NCI-H2196 treated with DMSO at 0.1 percent for 48 hours (cell line): ENCODE data around the gene ZNF136.
A peak's percentile ranks its signal among the peaks of the same experiment; 100 is the strongest.

Experiments
- DNase-seq: peaks from one replicate; lab custom pipeline; 2025; ENCODE audit not compliant: unreplicated experiment; lab: John Stamatoyannopoulos, UW

The ZNF136 gene

DNA sequence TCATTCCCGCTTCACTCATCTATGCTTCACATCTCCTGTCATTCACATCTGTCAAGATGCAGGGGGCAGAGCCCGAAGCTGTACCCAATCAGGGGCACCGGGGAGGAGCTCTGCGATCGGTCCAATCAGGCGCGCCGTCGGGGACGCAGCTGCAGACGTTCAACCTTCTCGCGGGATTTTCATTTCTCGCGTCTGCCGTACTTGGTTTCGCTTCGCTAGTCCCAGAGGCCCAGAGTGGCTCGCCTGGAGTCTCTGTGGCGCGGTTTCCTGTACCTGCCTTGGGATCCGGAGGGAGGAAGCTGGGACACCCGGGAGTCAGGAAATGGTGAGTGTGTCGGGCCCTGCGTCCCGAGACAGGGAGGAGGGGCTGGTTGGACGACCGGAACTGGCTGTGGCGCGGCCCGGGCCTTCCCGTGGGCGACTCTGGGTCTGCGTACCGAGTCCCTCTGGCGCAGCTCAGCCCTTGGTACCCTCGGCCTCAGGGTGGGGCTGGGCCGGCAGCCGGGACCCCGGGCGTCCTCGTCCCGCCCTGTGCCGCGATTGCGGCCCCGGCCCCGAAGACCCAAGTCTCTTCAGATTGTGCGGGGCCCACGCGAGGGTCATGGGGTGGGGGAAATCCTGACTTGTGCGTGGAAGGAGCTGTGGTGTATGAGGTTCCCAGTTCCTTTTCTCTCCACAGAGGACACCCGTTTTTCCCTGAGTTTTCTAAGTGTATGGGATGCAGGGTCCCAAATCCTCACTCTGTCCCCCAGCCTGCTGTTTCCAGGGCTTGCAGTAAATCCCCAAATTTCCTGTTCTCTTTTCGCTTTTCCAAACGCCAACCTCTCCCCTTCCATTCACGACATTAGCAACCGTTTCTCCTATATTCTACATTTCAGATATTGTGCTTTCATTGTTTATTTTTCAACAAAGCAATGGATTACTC, at the start of gene ZNF136:
Gene ZNF136 (plus strand): TSS at position 215 of the 925 bp plus-strand sequence. CDS start 108 bp downstream, at position 323.
- DNase-seq = peak; percentile 92

DNA sequence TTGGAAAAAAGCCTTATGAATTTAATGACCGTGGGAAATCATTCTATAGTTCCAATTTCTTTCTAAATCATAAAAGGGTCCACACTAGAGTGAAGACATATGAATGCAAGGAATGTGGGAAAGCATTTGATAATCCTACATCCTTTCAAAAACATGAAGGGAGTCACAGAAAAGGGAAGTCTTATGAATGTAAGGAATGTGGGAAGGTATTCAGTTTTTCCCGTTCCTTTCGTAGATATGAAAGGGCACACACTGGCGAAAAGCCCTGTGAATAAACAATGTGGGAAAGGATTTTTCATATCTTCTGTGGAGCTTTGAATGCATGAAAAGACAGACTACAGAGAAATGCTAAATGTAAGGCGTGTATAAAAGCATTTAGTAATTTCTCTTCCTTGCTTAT, 49.8 kb upstream of the ZNF136 start:
- no peak for DNase-seq

DNA sequence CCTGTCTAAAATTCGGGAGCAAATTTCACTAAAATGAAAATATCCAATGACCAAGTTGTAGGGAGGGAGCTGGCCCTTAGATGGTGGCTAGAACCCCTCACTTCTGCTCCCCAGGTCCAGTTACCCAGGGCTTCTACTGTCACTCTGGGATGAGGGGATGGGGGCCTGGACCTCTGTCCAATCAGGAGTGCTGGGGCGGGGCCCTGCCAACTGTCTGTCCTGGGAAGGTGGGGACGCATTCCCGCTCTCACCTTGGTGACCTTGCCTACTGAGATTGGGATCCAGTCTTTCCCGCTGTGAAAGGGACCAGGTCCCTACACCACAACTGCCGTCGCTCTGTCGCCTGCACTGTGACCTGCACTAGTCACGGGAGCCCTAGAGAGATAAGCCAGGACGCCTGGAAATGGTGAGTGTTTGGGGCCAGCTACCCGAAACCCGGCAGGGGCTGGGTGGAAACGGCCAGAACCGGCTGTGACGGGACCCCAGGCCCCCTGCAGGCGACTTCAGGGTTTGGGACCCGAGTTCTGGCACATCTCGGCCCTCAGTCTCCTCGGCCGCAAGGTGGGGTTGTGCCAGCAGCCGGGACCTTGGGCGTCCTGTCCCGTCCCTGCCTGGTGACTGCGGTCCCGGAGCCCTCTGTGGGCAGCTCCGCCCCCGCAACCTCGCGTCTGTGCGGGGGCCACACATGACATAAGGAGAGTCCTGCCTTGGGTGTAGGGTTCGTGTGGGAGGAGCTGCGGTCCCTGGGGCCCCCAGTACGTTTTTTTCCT, 45.5 kb upstream of the ZNF136 start:
- no peak for DNase-seq

DNA sequence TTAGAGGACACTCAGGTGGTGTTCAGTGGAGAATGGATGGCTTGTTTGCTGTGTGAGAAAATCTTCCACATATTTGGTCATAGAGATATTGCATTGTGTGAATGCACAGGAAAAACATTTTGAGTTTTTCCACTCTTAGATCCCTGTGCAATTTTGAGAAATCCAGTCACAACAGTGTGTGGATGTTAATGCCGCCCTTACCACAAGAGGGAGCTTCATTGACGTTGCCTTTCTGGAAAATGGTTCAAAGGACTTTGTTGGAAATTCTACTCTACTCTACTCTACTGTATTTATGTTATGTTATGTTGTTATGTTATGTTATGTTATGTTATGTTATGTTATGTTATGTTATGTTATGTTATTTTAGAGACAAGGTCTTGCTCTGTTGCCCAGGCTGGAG, 36.2 kb upstream of the ZNF136 start:
- no peak for DNase-seq

DNA sequence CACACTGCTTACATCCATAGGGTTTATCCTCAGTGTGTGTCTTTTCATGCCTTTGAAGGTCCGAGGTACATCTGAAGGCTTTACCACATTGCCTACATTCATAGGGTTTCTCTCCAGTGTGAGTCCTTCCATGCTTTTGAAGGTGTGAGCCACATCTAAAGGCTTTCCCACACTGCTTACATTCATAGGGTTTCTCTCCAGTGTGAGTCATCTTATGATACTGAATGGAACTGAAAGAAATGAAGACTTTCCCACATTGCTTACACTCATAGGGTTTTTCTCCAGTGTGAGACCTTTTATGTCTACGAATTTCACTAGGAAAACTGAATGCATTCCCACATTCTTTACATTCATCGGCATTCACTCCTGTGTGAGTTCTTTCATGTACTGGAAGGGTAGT, 29.8 kb upstream of the ZNF136 start:
- no peak for DNase-seq

DNA sequence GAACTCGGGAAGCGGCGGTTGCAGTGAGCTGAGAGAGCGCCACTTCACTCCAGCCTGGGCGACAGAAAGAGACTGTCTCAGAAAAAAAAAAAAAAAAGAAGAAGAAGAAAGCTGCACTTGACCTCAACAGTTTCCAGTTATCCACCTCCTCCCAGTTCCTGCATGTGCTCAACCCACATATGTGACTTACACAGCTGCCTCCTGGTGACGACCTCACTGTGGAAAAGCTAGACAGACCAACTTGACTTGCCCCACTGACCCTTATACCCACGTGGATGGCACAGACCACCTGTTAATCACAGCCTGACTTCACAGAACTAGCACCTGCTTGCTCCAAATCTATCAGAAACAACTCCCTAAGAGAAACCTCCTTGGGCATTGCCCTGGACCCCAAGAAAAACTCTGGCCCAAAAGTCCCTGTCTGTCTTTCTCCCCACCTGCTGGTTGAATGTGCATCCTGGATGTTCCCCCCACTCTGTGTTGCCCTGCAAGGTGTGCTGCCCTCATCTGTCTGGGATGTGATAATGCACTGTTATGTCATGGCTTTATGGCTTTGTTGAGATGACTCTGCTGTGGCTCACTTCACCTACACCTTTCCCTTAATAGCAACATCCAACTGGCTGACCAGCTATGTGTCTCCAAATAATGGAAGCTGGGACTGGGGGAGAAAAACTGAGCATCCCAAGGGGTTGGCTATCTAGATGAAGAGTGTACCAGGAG, 25.5 kb upstream of the ZNF136 start:
- no peak for DNase-seq

DNA sequence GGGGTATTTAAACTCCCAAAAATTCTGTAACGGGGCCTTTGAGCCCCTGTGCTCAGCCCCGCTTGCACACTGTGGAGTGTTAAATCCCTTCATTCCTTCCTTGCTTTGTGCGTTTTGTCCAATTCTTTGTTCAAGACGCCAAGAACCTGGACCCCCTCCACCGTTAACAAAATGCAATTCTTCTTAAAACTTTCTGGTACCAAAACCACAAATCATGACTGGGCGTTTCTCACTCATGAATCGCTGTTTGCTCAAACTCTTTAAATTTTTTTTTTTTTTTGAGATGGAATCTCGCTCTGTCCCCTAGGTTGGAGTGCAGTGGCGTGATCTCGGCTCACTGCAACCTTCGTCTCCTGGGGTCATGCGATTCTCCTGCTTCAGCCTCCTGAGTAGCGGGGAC, 23.6 kb upstream of the ZNF136 start:
- no peak for DNase-seq

DNA sequence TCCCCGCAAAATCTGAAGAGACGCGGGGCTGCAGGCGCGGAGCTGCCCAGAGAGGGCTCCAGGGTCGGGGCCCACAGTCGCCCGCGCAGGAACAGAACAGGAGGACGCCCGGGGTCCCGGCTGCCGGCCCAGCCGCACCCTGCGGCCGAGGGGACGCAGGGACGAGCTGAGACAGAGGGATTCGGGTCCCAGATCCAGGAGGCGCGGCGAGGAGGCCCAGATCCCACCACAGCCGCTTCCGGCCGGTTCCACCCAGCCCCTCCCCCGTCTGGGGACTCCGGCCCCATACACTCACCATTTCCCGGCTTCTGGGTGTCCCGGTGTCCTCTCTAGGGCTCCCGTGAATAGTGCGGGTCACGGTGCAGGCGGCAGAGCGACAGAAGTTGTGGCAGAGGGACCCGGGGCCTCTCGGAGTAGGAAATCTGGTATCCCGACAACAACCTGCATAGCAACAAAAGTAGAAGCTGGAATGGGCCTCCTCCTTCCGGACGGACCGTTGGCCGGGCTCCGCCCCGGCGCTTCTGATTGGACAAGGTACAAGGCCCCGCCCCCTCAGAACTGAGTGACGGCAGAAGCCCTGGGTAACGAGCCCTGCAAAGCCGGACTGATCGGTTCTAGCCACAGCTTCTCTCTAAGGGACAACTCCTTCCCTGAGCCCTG, 22.9 kb upstream of the ZNF136 start, which contains the start of gene ZNF20:
Gene ZNF20 (minus strand): TSS at position 466 of the 660 bp plus-strand sequence. CDS start 168 bp downstream, at position 298.
- peak; percentile 89 for DNase-seq

DNA sequence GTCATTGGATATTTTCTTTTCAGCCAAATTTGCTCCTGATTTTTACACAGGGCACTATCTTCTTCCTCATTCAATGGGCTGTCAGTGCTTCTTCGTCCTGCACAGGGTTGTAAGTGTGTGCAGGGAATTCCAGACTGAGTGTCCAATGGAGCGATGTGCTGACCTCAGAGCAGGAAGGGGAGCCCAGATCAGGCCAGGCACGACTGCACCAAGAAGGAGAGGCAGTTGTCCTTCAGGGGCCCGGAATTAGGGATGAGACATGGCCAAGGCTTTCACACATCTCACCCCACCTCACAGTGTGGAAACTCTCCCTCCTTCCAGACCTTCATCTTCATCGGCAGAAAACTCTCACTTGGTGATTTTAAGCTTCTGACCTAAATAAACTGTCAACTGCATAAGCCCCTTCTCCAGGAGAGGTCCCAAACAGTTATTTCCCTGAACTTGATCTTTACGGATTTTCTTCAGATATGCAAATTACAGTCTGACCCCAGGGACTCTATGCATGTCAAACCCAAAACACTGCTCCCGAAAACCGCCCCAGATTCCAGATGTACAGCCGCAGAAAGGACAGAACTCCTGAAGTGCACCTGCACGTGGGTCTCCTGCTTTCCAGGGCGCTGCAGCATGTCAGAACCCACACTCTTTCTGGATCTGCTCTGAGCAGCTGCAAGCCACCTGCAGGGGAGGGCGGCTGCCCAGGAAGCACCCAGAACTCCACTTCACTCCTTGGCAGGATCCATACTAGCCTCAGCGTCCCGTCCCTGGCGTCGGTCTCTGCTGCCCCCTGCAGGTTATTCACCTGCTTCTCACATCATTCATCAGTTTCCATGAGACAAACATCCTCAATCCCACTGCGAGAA, 22.1 kb upstream of the ZNF136 start:
- DNase-seq = peak; percentile 88

DNA sequence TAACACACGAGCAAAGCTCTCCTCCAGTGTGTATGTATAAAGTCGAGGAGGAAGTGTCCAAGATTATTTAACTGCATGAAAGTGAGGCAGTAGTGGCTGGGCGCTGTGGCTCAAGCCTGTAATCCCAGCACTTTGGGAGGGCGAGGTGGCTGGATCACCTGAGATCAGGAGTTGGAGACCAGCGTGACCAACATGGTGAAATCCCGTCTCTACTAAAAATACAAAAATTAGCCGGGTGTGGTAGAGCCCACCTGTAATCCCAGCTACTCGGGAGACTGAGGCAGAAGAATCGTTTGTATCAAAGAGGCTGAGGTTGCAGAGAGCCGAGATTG, 21.5 kb upstream of the ZNF136 start:
- DNase-seq = no peak

DNA sequence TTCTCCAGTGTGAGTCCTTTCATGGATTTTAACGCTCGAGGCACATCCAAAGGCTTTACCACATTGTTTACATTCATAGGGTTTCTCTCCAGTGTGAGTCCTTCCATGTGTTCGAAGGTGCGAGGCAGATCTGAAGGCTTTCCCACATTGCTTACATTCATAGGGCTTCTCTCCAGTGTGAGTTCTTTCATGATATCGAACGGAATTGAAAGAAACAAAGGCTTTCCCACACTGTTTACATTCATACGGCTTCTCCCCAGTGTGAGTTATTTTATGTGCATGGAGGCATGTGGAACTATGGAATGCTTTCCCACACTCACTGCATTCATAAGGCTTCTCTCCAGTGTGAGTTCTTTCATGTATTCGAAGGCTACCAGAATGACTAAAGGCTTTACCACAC, 17.5 kb upstream of the ZNF136 start:
- DNase-seq = no peak

DNA sequence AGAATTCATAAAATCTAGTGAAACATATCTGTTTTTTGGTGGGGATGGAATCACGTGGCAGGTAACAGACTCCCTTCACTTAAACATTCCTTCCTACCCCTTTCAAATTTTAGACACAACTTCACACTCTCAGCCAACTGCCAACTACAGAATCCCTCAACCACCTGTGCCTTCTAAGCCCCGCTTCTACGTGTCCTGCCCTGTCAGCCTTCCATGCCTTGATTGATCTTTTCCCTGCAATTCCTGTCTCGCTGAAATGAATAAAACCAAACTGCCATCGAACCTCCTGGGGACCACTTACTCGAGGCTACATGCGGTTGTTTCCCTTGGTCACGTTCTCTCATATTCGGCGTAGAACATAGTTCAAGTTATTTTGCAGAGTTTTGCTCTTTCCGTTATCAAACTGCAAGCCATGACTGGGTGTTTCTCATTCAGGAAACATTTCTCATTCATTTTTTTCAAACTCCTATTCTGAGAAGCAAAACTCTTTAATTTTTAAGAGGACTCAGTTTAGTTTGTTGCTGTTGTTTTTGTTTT, 7.5 kb upstream of the ZNF136 start:
- no peak for DNase-seq

DNA sequence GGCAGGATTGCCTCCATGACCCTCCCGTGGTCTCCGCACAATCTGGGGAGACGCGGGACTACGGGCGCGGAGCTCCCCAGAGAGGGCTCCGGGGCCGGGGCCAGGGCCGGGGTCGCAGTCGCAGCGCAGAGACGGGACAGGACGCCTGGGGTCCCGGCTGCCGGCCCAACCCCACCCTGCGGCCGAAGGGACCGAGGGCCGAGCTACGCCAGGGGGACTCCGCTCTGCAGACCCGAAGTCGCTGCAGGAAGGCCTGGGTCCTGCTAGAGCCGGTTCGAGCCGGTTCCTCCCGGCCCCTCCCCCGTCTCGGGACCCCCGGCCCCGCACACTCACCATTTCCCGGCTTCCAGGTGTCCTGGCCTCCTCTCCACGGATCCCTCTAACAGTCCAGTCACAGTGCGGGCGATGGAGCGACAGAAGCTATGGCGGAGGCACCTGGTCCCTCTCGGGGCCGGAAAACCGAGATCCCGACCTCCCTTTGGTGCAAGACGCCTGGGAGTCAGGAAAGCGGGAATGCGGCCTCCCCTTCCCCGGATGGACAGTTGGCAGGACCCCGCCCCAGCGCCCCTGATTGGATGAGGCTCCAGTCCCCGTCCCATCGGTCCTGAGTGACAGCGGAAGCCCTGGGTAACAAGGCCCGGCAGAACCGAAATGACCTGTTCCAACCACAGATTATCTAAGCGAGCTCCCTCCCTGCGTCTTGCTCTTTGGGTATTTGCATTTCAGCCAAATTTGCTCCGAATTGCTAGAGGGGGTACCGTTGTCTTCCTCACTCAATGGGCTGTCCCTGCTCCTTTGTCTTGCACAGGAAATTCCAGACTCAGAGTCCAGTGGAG, 6.5 kb upstream of the ZNF136 start, which contains the start of gene ZNF625:
Gene ZNF625 (minus strand): TSS at position 512 of the 836 bp plus-strand sequence. CDS start 176 bp downstream, at position 336.
- peak; percentile 77 for DNase-seq

DNA sequence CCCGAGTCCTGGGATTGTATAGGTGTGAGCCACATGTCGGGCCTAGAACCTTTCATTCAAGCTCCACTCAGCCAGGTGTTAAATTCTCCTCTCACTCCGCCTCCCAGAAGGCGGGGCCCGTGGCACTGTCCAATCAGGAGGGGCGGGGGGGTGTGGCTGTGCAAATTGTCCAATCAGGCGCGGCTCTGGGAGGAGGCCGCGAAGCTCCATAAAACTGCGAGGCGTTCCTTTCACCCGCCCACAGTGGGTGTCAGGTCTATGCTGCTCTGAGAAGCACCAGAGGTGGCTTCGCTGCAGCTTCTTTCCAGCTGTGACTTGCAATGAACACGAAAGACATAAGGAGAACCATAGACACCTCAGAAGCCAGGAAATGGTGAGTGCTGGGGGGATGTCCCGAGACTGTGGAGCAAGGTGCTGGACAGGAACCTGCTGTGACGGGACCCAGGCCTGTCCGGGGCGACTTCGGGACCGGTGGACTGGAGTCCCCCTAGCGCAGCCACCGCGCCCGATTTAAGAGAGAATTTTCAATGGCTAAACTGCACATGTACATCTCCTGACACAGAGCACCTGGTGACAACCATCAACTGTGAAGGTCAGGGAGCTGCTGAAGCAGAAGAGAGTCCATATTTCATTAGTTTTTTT, 3.0 kb upstream of the ZNF136 start:
- DNase-seq = no peak

DNA sequence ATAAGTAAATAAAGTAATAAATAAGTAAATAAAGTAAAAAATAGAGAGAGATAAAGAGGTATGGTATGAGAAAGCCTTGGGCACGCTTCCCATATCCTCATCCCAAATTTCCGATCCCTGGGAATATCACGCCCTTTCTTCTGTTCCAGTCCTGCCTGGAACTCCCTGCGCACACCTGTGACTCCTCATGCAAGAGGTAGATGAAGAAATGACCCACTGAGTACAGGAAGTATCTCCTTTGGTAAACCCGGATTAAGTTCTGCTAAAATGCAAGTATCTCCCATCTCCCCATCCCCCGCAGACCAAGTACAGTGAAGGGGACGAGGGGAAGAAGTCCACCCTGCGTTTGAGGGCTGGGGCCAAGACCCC, 399 bp upstream of the ZNF136 start:
- no peak for DNase-seq

DNA sequence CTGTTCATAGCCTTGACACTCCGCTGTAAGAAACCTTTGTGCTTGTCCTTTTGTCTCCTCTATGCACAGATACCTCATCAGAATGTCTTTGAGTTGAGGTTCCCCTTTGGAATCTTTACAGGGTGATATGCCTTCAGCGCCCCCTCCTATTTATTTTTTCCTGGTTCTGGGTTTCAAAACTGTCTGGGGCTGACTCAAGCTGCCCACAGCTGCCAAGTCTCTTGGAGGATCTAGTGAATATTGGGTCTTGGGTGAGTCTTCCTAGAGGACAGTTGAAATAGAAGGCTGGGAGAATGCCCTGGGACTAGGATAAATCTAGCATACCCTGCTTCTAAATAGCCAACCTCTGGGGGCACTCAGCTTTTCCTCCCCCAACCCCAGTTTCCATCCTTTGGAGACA, 930 bp downstream of the ZNF136 start:
- no peak for DNase-seq

DNA sequence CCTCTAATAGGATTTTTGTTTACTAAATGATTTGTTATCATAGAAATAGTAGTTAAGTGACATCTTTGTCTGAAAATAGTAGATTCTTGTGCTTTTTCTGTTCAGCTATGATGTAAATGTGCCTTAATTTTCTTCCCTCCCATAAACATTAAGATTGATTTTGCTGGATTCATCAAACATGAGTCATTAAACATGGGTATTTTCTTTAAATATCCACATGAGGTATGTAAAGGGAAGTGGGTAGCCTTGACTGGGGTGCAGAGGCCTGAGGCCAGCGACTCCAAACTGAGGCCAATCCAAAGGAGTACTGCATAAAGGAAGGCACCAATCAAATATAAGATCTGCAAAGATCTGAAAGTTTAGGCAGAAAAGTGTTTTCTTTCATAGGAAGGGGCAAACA, 3.7 kb downstream of the ZNF136 start:
- no peak for DNase-seq

DNA sequence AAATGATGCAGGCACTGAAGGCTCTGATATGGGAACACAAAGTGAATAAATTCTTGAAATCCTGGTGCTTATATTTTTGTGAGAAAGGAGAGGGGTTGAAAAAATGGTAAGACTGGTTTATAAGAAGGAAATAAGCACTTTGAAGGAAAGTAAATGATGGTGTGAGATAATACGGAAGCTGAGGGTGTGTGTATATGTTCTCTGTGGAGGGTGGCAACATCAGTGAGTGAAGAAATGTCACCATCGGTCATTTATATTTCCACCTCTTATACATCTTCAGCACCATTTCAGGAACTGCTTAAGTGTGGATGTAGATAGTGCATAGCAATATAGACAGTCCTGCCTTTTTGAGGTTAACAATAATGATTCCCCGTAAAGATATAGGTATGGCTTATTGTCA, 17.5 kb downstream of the ZNF136 start:
- DNase-seq = no peak
